Measurements from ENCODE around the gene LENG9.

DNA sequence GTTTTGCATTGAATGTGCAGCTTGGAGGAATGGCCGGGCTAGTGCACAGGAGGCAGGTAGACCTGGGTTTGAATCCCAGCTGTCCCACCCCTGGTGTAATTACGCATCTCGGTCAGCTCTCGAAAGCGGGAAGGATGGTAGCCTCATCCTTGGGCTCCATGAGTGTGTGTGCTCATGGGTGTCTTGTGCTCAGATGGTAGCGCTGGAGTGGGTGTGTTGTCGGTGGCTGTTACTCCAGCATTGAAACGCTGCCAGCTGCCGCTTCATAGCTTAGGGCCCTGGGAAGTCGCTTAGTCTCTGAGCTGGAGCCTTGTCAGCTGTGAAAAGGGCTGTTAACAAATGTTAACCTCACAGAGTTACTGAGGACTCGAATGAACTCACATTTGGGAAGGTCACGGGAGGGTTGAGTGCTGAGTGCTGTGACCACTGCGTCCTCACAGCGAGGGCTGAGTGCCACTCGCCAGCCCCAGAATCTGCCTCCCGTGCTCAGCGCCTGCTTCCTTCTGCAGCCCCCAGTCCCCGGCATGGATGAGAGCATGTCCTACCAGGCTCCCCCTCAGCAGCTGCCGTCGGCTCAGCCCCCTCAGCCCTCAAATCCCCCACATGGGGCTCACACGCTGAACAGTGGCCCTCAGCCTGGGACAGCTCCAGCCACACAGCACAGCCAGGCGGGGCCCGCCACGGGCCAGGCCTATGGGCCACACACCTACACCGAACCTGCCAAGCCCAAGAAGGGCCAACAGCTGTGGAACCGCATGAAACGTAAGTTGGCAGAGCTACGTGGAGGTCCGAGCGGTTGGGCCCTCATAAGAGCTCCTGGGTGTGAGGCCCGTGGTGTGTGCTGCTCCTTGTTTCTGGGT is 9.4 kb downstream of the LENG9 start:
- TF ChIP-seq POLR2A (IDR thresholded peaks at IDR 0.05) (no peak), CTCF (IDR thresholded peaks at IDR 0.05) (no peak), EP300 (IDR thresholded peaks at IDR 0.05) (no peak)

Data from tibial nerve (tissue), 4 donors.